Transverse colon (tissue), 4 donors: Measurements from ENCODE around the gene TM4SF20. TPM values are rescaled to one million over a fixed set of nuclear protein-coding genes. Genes with fewer than 3 reads are reported as not detected.

ENCODE experiments used
- DNase-seq: peaks from one replicate; pipeline ENCODE4 v3.0.0-alpha.2; 2019
- H3K27ac ChIP-seq, 4 donors: fragments of 200-600 bp; sonication (generic); 2 replicates each; pipeline ENCODE4 v1.5.1; 2016 to 2018; ENCODE audit warnings: inconsistent platforms in 4 of 4
- H3K27me3 ChIP-seq: fragments of 200-600 bp; sonication (generic); 2 replicates; pipeline ENCODE4 v1.5.1; 2017; ENCODE audit warnings: inconsistent platforms
- H3K36me3 ChIP-seq, 4 donors: fragments of 200-600 bp; sonication (generic); 2 replicates each; pipeline ENCODE4 v1.5.1; 2017 to 2019; ENCODE audit warnings: inconsistent platforms in 4 of 4
- H3K4me1 ChIP-seq, 4 donors: fragments of 200-600 bp; sonication (generic); 2 replicates each; pipeline ENCODE4 v1.5.1; 2017 to 2020; ENCODE audit warnings: inconsistent platforms in 4 of 4
- H3K4me3 ChIP-seq, 4 donors: fragments of 200-600 bp; sonication (generic); 1 replicate in 1 of 4; 2 replicates in 3 of 4; pipeline versions ENCODE4 v1.5.1 to v1.6.1; 2017 to 2019; ENCODE audit warnings: inconsistent platforms in 4 of 4
- H3K9me3 ChIP-seq, 2 donors: fragments of 200-600 bp; sonication (generic); 2 replicates each; pipeline ENCODE4 v1.5.1; 2017 to 2019; ENCODE audit warnings: inconsistent platforms in 2 of 2
- CTCF ChIP-seq, 5 experiments: fragments of 200-600 bp in 3 of 5; fragments of 450-650 bp in 2 of 5; sonication (generic) in 3 of 5; IDR thresholded peaks; 1 replicate in 2 of 5; 2 replicates in 3 of 5; pipeline ENCODE4 v1.5.1; 2016 to 2017; ENCODE audit warnings: antibody characterized with exemption in 5 of 5, inconsistent platforms in 3 of 5, mild to moderate bottlenecking in 2 of 5, moderate library complexity in 1 of 5
- EP300 ChIP-seq: sonication (generic); formaldehyde crosslinking; IDR thresholded peaks from one replicate; pipeline ENCODE4 v1.6.1; 2017; ENCODE audit warnings: antibody characterized with exemption, low read depth
- POLR2A ChIP-seq: fragments of 450-650 bp; IDR thresholded peaks from one replicate; pipeline ENCODE4 v1.6.1; 2016; ENCODE audit warnings: antibody characterized with exemption, mild to moderate bottlenecking, moderate library complexity
- POLR2AphosphoS5 ChIP-seq, 3 donors: sonication (generic); formaldehyde crosslinking; IDR thresholded peaks; one replicate each; pipeline ENCODE4 v1.6.1; 2016; ENCODE audit warnings: antibody characterized with exemption in 3 of 3
- WGBS, 2 donors: methylation state at CpG; one replicate each; pipeline ENCODE4 v1.1.5; 2018; ENCODE audit warnings: low coverage in 1 of 2; 5-methylcytosine and 5-hydroxymethylcytosine counted together
- in situ Hi-C, 4 donors: fragments of 200-750 bp; cut with MboI; loops; one replicate each; pipeline versions ENCODE4 v1.15.0 to v1.15.1; 2017; ENCODE audit warnings: low sequenced_read_pairs in 3 of 4, low pct_ligation_motif_present in 1 of 4, low pct_unique_long_range_greater_than_20kb in 1 of 4
- intact Hi-C: fragments of 100-400 bp; cut with DNase I; formaldehyde crosslinking; loops from one replicate; pipeline ENCODE4 v1.15.1; 2023; ENCODE audit warnings: low total_unique reads
- total RNA-seq, 4 donors: library from RNA; depleted of rRNA; stranded (reverse); fragments of >200 nt; gene quantifications; one replicate each; pipeline ENCODE4 v1.1.0, GENCODE V29; 2016

The TM4SF20 gene
- total RNA-seq = 10 to 100 TPM in 1 of 4 donors, 1 to 10 TPM in 1, under 1 TPM in 2; 0.40 to 10.2 (median 1.1) TPM

GRCh38 chr2:227379095-227379494 is at the start of gene TM4SF20:
TM4SF20 (minus strand) TSS chr2:227379306; CDS start chr2:227379268, 38 bp downstream.
- H3K36me3 ChIP-seq = no peaks in the 10 kb centered on the region
- no peaks in the 10 kb centered on the region for H3K9me3 ChIP-seq
- DNase-seq = no peak
- no peak for TF ChIP-seq EP300
- TF ChIP-seq POLR2AphosphoS5 (IDR thresholded peaks at IDR 0.05) = no peak
- TF ChIP-seq CTCF (IDR thresholded peaks at IDR 0.05) = no peak
- no peak for TF ChIP-seq POLR2A
- H3K4me1 ChIP-seq = peaks cover 0 to 26% (median 11%) of the 10 kb centered on the region in 4 donors
- WGBS, 2 donors = 79 to 80% methylated on average over 4 of the region's 4 CpGs
- intact Hi-C loops = no loop called here
- in situ Hi-C loops = no loop called here
- no peaks in the 10 kb centered on the region for H3K27me3 ChIP-seq
- H3K27ac ChIP-seq = no peak within 1 kb of the TSS
- H3K4me3 ChIP-seq = no peak within 1 kb of the TSS

- WGBS, 2 donors = 85 to 86% methylated on average over 8 of the region's 8 CpGs
- no peak overlapping the region for H3K27ac ChIP-seq
- in situ Hi-C loops = no loop called here
- no peaks in the 10 kb centered on the region for H3K36me3 ChIP-seq
- H3K4me3 ChIP-seq = no peak overlapping the region
- no peak for TF ChIP-seq POLR2A
- no peak for TF ChIP-seq CTCF (IDR thresholded peaks at IDR 0.05)
- no peak for TF ChIP-seq POLR2AphosphoS5 (IDR thresholded peaks at IDR 0.05)
- TF ChIP-seq EP300 = no peak
- intact Hi-C loops = no loop called here
- H3K9me3 ChIP-seq = peaks cover 7 to 11% of the 10 kb centered on the region in 2 donors
- no peaks in the 10 kb centered on the region for H3K4me1 ChIP-seq
- no peak for DNase-seq
- H3K27me3 ChIP-seq = no peaks in the 10 kb centered on the region
These were observed 49.7 kb upstream of the TM4SF20 start for GRCh38 chr2:227428731-227429285.

GRCh38 chr2:227423656-227424499 is 44.8 kb upstream of the TM4SF20 start:
- no peaks in the 10 kb centered on the region for H3K27me3 ChIP-seq
- no peaks in the 10 kb centered on the region for H3K9me3 ChIP-seq
- H3K36me3 ChIP-seq = no peaks in the 10 kb centered on the region
- in situ Hi-C loops = loop anchor here in 1 of 4 donors (25.0 kb wide), 1 partner anchor 338 kb away; no protein-coding TSS in a partner anchor
- no peaks in the 10 kb centered on the region for H3K4me1 ChIP-seq
- H3K27ac ChIP-seq = no peak overlapping the region
- TF ChIP-seq EP300 = no peak
- no peak for TF ChIP-seq POLR2A
- no peak for TF ChIP-seq CTCF (IDR thresholded peaks at IDR 0.05)
- TF ChIP-seq POLR2AphosphoS5 (IDR thresholded peaks at IDR 0.05) = no peak
- no peak overlapping the region for H3K4me3 ChIP-seq
- no peak for DNase-seq
- 77 to 78% methylated on average over 10 of the region's 10 CpGs for WGBS, 2 donors
- intact Hi-C loops = no loop called here
